Fibroblast of pulmonary artery (primary cell): ENCODE measurements around the gene CCDC92.
"Not testable (repeated sequence)": the region's sequence is repeated elsewhere in the genome, so short reads cannot be mapped to it uniquely, and the experiment has no call there.

Experiments
- DNase-seq: peaks from one replicate; pipeline ENCODE4 v3.0.0-alpha.2; 2010; ENCODE audit warnings: low read depth
- H3K4me3 ChIP-seq: replicated peaks from 2 replicates; pipeline ENCODE4 v1.5.1; 2011; ENCODE audit warnings: low read depth, mild to moderate bottlenecking, control low read depth, low read length, moderate library complexity
- TF ChIP-seq, protein P1 (sequence below): IDR thresholded peaks from 2 replicates; pipeline ENCODE4 v1.5.1; 2011; ENCODE audit warnings: mild to moderate bottlenecking, control low read depth, low read length, inconsistent platforms; ENCODE audit errors: missing control alignments

The CCDC92 gene

DNA sequence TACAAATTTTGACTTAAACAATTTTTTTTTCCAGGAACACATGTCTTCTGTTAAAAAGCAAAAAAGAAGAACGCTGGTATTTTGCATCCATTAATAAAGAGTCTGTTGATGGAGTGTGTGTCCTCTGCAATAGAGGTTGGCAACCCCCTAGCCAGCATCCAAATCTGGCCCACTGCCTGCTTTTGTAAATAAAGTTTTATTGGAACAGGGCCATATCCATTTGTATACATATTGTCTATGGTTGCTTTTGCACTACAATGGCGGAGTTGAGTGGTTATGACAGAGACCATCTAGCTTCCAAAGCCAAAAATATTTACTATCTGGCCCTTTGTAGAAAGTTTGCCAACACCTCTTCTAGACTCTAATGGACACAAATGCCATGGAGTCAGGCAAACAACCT, 49.6 kb downstream of the CCDC92 start:
- H3K4me3 ChIP-seq = no peak overlapping the region
- DNase-seq = no peak
- TF ChIP-seq, protein P1, sequence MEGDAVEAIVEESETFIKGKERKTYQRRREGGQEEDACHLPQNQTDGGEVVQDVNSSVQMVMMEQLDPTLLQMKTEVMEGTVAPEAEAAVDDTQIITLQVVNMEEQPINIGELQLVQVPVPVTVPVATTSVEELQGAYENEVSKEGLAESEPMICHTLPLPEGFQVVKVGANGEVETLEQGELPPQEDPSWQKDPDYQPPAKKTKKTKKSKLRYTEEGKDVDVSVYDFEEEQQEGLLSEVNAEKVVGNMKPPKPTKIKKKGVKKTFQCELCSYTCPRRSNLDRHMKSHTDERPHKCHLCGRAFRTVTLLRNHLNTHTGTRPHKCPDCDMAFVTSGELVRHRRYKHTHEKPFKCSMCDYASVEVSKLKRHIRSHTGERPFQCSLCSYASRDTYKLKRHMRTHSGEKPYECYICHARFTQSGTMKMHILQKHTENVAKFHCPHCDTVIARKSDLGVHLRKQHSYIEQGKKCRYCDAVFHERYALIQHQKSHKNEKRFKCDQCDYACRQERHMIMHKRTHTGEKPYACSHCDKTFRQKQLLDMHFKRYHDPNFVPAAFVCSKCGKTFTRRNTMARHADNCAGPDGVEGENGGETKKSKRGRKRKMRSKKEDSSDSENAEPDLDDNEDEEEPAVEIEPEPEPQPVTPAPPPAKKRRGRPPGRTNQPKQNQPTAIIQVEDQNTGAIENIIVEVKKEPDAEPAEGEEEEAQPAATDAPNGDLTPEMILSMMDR = no peak

DNA sequence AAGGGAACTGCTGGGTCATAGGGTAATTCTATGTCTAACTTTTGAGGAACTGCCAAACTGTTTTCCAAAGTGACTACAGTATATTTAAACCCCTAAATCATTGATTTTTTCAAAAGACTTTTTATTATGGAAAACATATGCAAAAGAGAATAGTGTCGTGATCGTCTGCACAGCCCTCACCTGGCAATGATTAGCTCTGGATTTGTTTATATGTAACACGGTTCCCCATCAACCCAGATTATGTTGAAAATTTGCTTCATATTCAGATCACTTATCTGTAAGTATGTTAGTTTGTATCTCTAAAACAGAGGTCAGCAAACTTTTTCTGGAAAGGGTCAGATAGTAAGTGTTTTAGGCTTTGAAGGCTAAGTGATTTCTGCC, 52.7 kb downstream of the CCDC92 start:
- DNase-seq = no peak
- TF ChIP-seq, protein P1 = no peak
- no peak overlapping the region for H3K4me3 ChIP-seq

DNA sequence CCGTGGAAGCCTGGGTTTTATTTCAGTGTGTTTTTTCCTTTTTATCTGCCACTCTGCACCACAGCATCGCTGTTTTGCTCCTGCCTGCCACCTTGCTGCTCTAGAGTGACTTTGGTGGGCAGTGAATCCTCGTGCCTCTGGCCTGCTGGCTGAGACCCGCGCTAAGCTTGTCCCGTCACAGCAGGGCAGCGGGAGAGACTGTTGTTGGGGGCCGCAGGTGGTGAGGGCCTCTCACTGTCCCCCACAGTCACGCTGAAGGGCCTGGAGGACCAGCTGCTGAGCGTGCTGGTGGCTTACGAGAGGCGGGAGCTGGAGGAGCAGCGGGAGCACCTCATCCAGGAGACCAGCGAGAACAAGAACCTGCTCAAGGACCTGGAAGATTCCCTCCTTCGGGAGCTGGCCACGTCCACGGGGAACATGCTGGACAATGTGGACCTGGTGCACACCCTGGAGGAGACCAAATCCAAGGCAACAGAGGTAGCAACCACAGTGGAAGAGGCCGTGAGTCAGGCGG, 55.2 kb downstream of the CCDC92 start:
- no peak for DNase-seq
- no peak overlapping the region for H3K4me3 ChIP-seq
- TF ChIP-seq, protein P1 = no peak

DNA sequence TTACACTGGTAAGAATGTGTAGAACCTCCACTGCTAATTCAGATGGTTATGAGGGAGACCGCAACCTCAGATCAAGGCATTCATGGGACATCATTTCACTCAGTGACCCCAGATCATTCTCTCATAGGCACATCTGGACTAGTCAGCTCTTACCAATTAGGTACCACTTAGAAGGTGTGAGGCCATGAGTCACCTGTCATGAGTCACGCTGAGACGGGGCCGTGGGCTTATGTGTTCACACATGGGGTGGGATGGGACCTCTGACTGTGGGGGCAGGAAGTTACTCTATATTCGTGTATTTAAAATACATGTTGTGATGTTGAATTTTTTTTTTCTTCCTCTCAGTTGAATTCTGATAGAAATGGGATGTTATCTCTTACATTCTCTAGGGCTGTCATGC, 55.9 kb downstream of the CCDC92 start:
- TF ChIP-seq, protein P1 = no peak
- no peak for DNase-seq
- H3K4me3 ChIP-seq = no peak overlapping the region

DNA sequence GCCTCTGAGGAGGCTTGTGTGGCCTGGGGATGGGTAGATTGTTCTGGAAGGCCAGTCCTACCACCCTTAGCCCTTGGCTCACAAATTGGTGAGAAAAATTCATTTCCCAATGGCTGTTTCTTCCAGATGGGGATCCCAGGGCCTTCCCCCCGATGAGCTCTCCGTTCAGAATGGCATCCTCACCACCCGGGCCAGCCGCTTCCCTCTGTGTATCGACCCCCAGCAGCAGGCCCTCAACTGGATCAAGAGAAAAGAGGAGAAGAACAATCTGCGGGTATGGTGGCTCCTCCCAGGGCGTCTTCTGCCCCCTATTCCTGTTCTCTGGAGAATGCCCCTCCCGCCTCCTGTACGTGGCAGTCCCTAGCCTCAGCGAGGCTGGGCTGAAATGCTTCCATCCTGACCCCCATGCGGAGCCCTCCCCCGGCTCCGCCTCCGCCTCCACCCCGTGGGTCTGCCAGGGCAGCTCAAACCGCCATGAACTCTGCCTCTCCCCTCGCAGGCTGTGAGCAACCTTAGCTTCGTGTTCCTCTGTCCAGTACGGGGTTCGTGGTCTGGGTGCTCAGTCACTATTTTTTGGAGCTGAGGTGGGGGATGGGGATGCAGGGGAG, 57.8 kb downstream of the CCDC92 start:
- no peak overlapping the region for H3K4me3 ChIP-seq
- no peak for DNase-seq
- TF ChIP-seq, protein P1 = no peak

DNA sequence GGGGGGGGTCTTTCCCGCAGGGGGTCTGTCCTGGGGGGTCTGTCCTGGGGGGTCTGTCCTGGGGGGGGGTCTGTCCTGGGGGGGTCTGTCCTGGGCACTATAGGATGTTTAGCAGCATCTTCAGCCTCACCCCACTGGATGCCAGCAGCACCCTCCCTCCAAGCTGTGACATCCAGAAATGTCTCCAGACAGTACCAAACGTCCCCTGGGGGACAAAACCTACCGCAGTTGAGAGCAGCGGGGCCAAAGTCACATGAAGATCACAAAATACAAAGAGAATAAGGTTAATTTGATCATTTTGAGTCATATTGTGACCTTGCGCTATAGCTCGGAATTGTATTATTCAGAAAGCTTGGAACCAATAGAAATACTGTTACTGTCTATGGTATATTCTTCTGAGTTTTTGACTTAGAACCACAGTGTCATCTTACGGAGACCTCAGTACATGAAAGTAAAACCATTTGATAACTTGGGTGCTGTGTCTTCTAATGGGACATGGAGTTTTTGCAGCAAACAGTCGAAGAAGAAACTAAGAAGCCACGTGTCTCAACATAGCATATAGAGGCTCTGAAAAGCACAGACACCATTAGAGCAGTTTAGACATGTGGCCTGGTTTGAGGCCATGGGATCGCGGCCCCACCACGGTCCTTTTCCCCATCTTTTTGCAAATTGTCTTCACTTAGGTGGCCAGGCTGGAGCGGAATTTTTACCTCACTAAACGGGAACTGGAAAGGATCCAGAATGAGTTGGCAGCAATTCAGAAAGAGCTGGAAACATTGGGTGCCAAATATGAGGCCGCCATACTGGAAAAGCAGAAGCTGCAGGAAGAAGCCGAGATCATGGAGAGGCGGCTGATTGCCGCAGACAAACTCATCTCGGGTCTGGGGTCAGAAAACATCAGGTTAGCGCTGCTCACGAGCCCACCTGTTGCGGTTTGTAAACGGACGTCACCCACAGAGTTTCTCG, 59.9 kb downstream of the CCDC92 start:
- peak; percentile 11 for DNase-seq
- H3K4me3 ChIP-seq = no peak overlapping the region
- TF ChIP-seq, protein P1 = no peak

DNA sequence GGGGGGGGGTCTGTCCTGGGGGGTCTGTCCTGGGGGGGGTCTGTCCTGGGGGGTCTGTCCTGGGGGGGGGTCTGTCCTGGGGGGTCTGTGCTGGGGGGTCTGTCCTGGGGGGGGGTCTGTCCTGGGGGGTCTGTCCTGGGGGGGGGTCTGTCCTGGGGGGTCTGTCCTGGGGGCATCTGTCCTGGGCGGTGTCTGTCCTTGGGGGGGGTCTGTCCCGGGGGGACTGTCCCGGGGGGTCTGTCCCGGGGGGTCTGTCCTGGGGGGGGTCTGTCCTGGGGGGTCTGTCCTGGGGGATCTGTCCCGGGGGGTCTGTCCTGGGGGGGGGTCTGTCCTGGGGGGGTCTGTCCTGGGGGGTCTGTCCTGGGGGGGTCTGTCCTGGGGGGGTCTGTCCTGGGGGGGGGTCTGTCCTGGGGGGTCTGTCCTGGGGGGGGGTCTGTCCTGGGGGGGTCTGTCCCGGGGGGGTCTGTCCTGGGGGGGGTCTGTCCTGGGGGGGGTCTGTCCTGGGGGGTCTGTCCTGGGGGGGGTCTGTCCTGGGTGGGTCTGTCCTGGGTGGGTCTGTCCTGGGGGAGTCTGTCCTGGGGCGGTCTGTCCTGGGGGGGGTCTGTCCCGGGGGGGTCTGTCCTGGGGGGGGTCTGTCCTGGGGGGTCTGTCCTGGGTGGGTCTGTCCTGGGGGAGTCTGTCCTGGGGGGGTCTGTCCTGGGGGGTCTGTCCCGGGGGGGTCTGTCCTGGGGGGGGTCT, 60.8 kb downstream of the CCDC92 start:
- not testable (repeated sequence) for DNase-seq, H3K4me3 ChIP-seq
